HEK293 (cell line): Measurements from ENCODE around the gene SLX1A.
"Not testable (repeated sequence)": the region's sequence is repeated elsewhere in the genome, so short reads cannot be mapped to it uniquely, and the experiment has no call there.

Experiments
- CTCF ChIA-PET: fragments of 350-600 bp; formaldehyde crosslinking; extraction: SDS; loops from one replicate; lab custom pipeline; 2021; ENCODE audit warnings: antibody characterized with exemption; lab: Yijun Ruan, JAX
- POLR2A ChIA-PET: fragments of 300-600 bp; formaldehyde crosslinking; extraction: SDS; loops from one replicate; lab custom pipeline; 2020; ENCODE audit warnings: antibody characterized with exemption, inconsistent platforms; lab: Yijun Ruan, JAX
- H3K27ac ChIP-seq: fragments of 200-500 bp; sonication (Bioruptor generic); 2 replicates; pipeline ENCODE4 v1.5.1; 2014; ENCODE audit warnings: low read depth, low read length, control low read depth, inconsistent platforms; ENCODE audit errors: extremely low read depth
- H3K36me3 ChIP-seq, 2 experiments: fragments of 200-500 bp in 1 of 2; sonication (Bioruptor generic) in 1 of 2; 1 replicate in 1 of 2; 2 replicates in 1 of 2; pipeline ENCODE4 v1.5.1; 2014 to 2017; ENCODE audit warnings: inconsistent platforms in 2 of 2, low read length in 2 of 2; ENCODE audit not compliant: control insufficient read depth in 2 of 2, insufficient read depth in 1 of 2
- H3K4me1 ChIP-seq: fragments of 200-500 bp; sonication (Bioruptor generic); 2 replicates; pipeline ENCODE4 v1.5.1; 2014; ENCODE audit warnings: mild to moderate bottlenecking, low read length, inconsistent platforms; ENCODE audit not compliant: control insufficient read depth, insufficient read depth
- H3K4me3 ChIP-seq: 2 replicates; pipeline ENCODE4 v1.5.1; 2011; ENCODE audit warnings: low read depth, mild to moderate bottlenecking, control low read depth, low read length, moderate library complexity
- H3K9me3 ChIP-seq: fragments of 200-500 bp; sonication (Bioruptor generic); 2 replicates; pipeline ENCODE4 v1.5.1; 2014; ENCODE audit warnings: low read depth, low read length, inconsistent platforms; ENCODE audit not compliant: control insufficient read depth, insufficient read depth

SLX1A gene

DNA sequence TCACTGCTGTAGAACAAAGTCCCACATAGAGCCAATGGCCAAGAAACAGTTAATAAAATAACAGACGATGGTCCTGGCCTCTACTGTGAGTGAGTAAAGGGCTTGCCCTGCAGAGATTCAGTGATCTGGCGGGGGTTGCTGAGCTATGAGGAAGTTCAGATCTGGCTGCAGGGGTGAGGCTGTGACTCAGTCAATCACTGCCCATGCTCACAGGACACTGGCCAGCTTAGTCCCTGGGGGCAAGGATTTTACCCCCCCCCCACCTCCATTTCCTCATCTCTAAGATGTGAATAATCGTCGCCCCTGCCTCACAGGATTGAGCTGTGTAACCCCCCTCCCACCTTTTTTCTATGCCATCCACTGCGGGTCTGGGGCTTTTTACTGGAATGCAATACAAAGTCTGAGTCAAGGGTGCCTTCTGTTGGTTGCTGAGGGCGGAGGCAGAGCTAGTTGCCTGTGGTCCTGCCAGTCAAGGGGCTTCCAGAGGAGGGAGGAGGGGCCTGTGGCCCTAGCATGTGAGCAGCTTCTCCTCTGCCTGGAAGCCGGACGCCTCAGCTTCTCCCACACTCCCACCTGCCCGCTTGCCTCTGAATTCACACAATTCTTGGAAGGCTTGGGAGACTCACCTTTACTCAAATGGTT lies 13.5 kb downstream of the SLX1A start:
- H3K9me3 ChIP-seq, H3K4me1 ChIP-seq, H3K4me3 ChIP-seq, H3K27ac ChIP-seq, POLR2A ChIA-PET, H3K36me3 ChIP-seq, CTCF ChIA-PET: not testable (repeated sequence)

- CTCF ChIA-PET, H3K36me3 ChIP-seq, POLR2A ChIA-PET, H3K9me3 ChIP-seq, H3K4me3 ChIP-seq, H3K4me1 ChIP-seq, H3K27ac ChIP-seq: not testable (repeated sequence)
Observed at GRCh38 chr16:30209032-30209431, 15.4 kb downstream of the SLX1A start.

- POLR2A ChIA-PET, CTCF ChIA-PET, H3K4me1 ChIP-seq: not testable (repeated sequence)
Observed at GRCh38 chr16:30211414-30211813, 17.7 kb downstream of the SLX1A start.

DNA sequence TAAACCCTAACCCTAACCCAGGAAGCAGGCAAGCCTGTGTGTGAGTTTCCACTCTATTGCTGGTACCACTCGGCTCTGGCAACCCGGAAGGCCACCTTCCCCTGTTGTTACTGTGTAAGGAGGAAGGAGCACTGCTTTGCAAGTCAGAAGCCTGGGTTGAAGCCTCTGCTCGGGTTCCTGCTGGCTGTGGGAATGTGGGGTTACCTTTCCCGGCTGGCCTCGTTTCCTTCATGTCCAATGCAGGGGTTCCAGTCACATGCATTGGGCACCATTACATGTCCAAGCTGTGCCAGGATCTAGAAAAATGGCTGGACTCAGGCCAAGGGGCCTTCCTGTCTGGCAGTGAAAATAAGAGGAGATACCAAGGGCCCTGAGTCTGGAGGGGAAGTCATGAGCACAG lies 23.4 kb downstream of the SLX1A start:
- H3K36me3 ChIP-seq, POLR2A ChIA-PET, H3K9me3 ChIP-seq, H3K4me1 ChIP-seq, H3K27ac ChIP-seq, H3K4me3 ChIP-seq, CTCF ChIA-PET: not testable (repeated sequence)

More at GRCh38 chr16:30211414-30211813, 17.7 kb downstream of the SLX1A start:
- not testable (repeated sequence) for H3K27ac ChIP-seq, H3K9me3 ChIP-seq, H3K4me3 ChIP-seq, H3K36me3 ChIP-seq
